Measurements from ENCODE around the gene EGF.

DNA sequence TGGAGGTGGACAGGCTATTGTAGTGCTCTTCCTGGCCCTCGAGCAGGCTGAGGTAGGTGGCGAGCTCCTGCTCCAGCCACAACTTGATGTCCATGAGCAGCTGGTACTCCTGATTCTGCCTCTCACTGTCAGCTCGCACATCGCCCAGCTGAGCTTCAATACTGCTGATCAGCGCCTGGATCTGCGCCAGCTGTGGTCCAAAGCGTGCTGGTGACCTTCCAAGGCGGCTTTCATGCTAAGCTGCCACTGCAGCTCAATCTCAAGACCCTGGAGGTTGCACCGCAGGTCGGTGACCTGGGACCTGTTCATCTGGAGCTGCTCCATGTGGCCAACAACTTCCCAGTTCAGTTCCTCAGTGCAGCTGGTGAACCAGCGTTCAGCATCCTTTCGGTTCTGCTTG, 33.6 kb upstream of the EGF start:
- TF ChIP-seq POLR2A (IDR thresholded peaks at IDR 0.05; ENCODE audit: extremely low read depth, insufficient read length): no peak
- TF ChIP-seq, protein P1, sequence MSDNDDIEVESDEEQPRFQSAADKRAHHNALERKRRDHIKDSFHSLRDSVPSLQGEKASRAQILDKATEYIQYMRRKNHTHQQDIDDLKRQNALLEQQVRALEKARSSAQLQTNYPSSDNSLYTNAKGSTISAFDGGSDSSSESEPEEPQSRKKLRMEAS (IDR thresholded peaks at IDR 0.05; ENCODE audit: low read depth, low read length): no peak
- TF ChIP-seq, protein P2, sequence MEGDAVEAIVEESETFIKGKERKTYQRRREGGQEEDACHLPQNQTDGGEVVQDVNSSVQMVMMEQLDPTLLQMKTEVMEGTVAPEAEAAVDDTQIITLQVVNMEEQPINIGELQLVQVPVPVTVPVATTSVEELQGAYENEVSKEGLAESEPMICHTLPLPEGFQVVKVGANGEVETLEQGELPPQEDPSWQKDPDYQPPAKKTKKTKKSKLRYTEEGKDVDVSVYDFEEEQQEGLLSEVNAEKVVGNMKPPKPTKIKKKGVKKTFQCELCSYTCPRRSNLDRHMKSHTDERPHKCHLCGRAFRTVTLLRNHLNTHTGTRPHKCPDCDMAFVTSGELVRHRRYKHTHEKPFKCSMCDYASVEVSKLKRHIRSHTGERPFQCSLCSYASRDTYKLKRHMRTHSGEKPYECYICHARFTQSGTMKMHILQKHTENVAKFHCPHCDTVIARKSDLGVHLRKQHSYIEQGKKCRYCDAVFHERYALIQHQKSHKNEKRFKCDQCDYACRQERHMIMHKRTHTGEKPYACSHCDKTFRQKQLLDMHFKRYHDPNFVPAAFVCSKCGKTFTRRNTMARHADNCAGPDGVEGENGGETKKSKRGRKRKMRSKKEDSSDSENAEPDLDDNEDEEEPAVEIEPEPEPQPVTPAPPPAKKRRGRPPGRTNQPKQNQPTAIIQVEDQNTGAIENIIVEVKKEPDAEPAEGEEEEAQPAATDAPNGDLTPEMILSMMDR (IDR thresholded peaks at IDR 0.05; ENCODE audit: low read depth, low read length): no peak
- TF ChIP-seq MYC (IDR thresholded peaks at IDR 0.05; ENCODE audit: low read depth, low read length): no peak
